ENCODE data around the gene HOPX.

- TF ChIP-seq, protein P1, sequence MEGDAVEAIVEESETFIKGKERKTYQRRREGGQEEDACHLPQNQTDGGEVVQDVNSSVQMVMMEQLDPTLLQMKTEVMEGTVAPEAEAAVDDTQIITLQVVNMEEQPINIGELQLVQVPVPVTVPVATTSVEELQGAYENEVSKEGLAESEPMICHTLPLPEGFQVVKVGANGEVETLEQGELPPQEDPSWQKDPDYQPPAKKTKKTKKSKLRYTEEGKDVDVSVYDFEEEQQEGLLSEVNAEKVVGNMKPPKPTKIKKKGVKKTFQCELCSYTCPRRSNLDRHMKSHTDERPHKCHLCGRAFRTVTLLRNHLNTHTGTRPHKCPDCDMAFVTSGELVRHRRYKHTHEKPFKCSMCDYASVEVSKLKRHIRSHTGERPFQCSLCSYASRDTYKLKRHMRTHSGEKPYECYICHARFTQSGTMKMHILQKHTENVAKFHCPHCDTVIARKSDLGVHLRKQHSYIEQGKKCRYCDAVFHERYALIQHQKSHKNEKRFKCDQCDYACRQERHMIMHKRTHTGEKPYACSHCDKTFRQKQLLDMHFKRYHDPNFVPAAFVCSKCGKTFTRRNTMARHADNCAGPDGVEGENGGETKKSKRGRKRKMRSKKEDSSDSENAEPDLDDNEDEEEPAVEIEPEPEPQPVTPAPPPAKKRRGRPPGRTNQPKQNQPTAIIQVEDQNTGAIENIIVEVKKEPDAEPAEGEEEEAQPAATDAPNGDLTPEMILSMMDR (conservative IDR thresholded peaks at IDR 0.05; ENCODE audit: low read depth, low read length): no peak
- TF ChIP-seq EZH2 (IDR thresholded peaks at IDR 0.05; ENCODE audit: borderline replicate concordance, low read depth, low read length, poor library complexity, severe bottlenecking): no peak
Observed at GRCh38 chr4:56643596-56643995, 37.5 kb downstream of the HOPX start.
